Stomach (tissue), 4 donors: ENCODE results near the gene HK1.

ENCODE experiments used
- EP300 ChIP-seq: sonication (generic); formaldehyde crosslinking; IDR thresholded peaks from one replicate; pipeline ENCODE4 v1.6.1; 2017; ENCODE audit warnings: antibody characterized with exemption
- POLR2A ChIP-seq, 4 donors: fragments of 450-650 bp; IDR thresholded peaks; one replicate each; pipeline ENCODE4 v1.6.1; 2016; ENCODE audit warnings: antibody characterized with exemption in 4 of 4, control low read depth in 2 of 4, mild to moderate bottlenecking in 1 of 4, moderate library complexity in 1 of 4
- TF ChIP-seq, protein P1 (sequence below), 7 experiments: fragments of 450-650 bp in 4 of 7; fragments of 200-600 bp in 3 of 7; sonication (generic) in 3 of 7; IDR thresholded peaks; one replicate each; pipeline ENCODE4 v1.5.1; 2016 to 2019; ENCODE audit warnings: antibody characterized with exemption in 7 of 7, control low read depth in 2 of 7, mild to moderate bottlenecking in 1 of 7

DNA sequence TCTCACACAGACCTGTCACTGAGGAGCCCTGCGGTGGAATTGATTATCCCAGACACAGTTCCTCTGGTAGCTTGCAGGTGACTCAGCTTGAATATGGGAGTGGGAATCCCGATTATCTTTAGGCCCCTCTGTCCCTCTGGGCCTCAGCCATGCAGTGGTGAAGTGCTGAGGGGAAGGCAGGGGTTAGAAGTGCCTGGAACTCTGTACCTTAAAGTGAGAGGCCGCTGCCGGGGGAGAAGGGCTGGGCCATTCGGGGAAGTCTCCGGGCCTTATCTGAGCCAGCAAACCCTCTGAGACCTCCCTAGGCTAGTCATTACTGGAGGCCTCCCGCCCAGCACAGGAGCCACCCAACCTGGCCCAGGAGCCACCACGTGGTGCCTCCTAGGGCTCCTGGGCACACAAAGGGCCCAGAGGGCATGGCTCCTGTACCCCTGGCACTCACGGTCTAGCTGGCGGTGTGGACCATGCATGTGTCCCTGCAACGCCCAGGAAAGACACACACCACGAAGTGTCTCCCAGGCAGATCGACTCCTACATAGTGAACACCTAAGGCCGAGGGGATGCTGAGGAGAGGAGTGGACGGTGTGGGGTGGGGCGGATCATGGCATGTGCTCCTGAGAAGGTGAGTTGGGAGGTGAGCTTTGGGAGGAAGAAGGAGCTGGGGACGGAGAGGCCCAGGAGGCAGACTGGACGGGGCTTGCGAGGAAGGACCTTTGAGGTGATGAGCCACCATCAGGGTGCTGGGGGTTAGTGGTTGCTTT, 56.2 kb downstream of the HK1 start:
- TF ChIP-seq POLR2A (IDR thresholded peaks at IDR 0.05) (no peak), EP300 (no peak)
- TF ChIP-seq, protein P1, sequence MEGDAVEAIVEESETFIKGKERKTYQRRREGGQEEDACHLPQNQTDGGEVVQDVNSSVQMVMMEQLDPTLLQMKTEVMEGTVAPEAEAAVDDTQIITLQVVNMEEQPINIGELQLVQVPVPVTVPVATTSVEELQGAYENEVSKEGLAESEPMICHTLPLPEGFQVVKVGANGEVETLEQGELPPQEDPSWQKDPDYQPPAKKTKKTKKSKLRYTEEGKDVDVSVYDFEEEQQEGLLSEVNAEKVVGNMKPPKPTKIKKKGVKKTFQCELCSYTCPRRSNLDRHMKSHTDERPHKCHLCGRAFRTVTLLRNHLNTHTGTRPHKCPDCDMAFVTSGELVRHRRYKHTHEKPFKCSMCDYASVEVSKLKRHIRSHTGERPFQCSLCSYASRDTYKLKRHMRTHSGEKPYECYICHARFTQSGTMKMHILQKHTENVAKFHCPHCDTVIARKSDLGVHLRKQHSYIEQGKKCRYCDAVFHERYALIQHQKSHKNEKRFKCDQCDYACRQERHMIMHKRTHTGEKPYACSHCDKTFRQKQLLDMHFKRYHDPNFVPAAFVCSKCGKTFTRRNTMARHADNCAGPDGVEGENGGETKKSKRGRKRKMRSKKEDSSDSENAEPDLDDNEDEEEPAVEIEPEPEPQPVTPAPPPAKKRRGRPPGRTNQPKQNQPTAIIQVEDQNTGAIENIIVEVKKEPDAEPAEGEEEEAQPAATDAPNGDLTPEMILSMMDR (IDR thresholded peaks at IDR 0.05), result no peak
